ENCODE results near the gene ADAMTS2.

Gene ADAMTS2

DNA sequence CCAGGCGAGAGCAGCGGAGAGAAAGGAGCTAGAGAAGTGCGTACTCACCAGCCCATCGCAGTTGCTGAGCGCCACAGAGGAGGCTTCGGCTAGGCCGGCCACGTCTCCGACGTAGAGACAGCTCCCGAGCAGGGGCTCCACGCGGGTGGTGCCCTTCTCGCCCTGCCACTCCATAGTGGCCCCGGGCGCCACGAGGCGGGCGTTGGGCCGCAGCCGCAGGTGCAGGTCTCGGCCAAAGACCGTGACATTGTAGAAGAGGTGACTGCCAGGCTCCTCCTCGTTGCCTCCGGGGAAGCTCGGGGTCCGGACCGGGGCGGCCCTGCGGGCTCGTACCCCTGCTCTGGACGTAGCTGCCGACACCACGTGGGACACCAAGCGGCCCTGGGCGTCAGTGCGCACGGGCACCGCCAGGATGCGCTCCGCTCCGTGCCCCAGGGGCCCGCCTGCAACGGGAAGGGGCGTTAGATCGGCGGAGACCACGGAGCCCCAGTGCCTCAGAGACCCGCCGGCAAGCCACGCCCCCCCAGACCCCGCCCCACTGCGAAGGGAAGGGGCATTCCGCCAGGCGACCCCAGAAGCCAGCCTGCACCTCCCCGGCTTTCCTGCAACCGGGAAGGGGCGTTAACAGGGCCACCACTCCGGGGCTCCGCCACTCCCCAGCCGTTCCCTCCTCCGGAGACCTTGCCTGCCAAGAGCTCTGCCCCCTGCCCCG is 1.4 kb downstream of the ADAMTS2 start:
- no peak for DNase-seq (ENCODE audit: low read depth, low spot score)

- no peak for DNase-seq (ENCODE audit: low read depth, low spot score)
Observed at GRCh38 chr5:179343021-179343718, 2.1 kb downstream of the ADAMTS2 start.

- DNase-seq (ENCODE audit: low read depth, low spot score): no peak
Observed at GRCh38 chr5:179342577-179342976, 2.7 kb downstream of the ADAMTS2 start.

- DNase-seq (ENCODE audit: low read depth, low spot score): no peak
Observed at GRCh38 chr5:179340465-179340864, 4.8 kb downstream of the ADAMTS2 start.

GRCh38 chr5:179339996-179340395 is 5.3 kb downstream of the ADAMTS2 start:
- no peak for DNase-seq (ENCODE audit: low read depth, low spot score)

DNA sequence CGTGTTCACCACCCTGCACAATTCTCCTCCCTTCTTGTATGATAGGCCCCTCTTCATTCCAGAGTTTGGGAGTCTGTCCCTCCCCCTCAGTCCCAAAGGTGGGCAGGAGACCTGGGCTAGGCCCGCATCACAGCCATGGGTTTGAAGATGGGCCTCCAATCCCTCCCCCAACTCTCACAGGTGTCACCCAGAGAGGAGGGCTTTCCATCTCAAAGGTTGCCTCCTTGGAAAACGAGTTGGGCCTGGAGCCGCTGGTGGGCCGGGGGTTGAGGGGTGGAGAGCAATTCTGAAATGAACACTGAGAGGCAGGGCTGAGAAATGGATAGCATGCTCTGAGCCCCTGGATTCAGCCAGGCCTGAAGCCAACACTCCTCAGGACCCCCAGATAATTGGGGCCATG is 6.2 kb downstream of the ADAMTS2 start:
- no peak for DNase-seq (ENCODE audit: low read depth, low spot score)

GRCh38 chr5:179337796-179338676 is 7.2 kb downstream of the ADAMTS2 start:
- DNase-seq (ENCODE audit: low read depth, low spot score): no peak

DNA sequence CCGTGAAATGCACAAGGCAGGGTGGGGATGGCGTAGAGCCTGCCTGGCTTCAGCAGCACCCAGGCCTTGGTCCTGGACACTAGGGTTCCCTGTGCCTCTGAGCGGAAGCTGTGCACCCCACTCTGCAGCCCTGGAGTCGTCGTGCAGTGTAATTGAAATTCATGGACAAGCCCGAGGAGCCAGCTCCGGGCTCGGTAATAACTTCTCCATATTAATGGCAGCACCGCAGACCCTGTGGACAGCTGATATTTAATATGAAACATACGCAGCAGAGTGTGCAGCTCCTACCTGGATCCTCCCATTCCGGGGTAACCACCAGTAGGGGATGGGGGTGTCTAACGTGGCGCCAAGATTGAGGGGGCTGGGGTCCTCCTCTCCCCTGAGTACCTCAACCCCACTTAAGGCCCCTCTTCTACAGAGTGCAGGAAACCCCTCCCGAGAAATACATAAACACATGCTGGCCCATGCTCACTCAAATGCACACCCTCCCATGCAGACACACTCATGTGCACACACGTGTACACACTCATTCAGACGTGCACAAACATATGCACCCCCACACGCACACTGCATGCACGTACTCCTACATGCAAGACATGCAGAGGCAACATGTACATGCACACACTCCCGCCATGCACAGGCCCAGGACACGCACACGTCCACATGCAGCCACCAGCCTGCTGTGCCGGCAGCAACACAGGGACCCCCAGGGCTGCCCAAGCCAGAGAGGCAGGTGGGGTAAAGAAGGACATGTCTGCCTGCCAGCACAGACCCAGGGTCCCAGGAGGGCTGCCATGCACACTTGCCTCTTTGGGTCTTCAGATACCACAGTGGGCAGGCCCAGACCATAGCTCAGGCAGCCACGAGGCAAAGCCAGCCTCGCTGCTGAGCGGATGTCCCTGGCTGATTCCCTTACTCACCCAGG is 8.1 kb downstream of the ADAMTS2 start:
- no peak for DNase-seq (ENCODE audit: low read depth, low spot score)

DNA sequence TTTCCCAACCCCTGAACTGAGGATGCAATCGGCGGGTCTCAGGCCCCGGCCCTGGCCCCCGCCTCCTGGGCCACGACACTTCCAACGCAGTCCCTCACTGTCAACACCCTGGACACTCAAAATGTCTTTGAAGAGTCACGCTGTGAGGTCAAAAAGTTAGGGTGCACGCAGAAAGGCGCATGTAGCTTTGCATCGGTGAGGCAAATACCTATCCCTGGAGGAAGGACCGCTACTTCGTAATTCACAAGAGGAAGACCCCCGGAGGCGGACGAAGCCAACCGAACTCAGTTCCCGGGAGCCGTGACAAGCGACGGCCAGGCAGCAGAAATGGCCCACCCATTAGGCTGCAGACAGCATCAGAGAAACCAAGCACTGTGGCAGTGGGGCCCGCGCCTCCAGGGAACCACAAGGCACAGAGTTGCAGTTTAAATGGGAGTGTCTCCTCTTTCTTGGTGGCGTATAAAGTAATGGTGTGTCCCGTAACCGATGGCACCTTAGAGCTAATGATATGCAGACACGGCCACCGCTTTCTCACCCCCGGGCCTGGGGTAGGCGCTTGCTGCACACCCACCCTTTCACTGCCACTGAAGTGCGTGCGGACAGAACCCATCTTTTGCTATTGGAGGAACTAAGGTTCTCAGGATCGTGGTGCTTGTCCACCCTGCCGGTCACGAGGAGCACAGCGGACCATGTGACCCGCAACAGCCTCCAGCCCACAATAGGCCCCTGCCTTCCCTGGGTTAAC is 9.0 kb downstream of the ADAMTS2 start:
- DNase-seq (ENCODE audit: low read depth, low spot score): no peak

DNA sequence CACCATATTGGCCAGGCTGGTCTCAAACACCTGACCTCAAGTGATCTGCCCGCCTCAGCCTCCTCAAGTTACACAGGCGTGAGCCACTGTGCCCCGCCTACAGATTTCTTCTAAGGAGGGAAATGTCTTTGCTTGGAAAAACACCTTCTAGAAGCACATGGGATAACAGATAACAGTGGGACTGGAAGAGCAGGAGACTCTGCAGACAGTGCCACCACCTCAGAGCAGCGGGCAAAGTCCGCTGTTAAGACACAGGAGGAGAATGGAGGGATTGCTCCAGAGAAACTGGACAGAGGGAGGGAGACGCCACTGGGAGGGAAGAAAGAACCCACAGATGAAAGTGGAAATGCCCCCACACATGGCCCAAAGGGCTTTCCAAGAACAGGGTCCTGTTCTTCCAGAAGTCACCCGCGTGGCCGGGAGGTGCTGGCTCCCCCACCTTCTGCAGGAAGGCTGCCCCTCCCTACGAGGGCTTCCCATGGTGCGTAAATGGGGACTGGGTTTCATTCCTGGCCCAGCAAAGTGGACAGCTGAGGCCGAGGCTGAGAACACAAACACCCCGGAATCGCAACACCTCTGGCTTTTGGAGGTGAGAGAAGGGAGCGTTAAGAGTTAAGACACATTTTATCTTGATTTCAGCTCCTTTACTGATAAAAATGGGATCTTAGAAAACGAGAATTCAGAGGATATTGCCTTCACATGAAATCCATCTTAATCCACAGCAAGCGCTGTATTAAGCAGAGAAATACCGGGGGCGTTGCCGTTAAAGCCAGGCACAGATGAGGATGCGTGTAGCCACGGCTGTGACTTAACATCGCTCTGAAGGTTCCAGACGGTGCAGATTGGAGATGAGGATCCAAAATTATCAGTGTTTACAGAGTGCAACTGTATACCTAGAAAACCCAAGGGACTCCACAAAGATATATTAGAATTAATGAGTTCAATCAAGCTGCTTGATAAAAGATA is 11.2 kb downstream of the ADAMTS2 start:
- DNase-seq (ENCODE audit: low read depth, low spot score): no peak

DNA sequence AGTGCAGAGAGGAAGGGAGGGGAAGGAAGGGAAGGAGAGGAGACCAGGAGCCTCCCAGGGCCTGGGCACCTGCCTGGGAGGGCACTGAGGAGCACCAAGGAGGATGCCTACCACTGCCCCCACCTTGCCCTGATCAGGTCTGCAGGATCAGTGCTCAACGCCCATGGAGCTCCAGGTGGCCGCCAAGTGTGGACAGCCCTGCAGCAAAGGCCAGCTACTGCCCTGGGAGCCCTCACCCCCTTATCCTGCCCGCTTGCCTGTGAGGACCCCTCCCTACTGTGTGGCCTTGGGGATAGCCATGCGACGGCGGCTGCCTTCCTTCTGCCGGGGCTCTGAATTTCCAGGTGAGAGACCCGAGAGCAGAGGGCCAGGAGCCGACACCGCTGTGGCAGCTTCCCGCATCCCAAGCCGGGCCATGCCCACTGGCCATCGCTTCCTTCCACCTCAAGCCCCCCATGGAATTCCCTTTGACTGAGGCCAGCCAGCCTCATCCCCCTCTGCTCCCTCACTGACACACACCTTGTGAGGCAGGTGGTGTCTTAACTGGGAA is 12.4 kb downstream of the ADAMTS2 start:
- DNase-seq (ENCODE audit: low read depth, low spot score): no peak

GRCh38 chr5:179331591-179332375 is 13.5 kb downstream of the ADAMTS2 start:
- DNase-seq (ENCODE audit: low read depth, low spot score): no peak

DNA sequence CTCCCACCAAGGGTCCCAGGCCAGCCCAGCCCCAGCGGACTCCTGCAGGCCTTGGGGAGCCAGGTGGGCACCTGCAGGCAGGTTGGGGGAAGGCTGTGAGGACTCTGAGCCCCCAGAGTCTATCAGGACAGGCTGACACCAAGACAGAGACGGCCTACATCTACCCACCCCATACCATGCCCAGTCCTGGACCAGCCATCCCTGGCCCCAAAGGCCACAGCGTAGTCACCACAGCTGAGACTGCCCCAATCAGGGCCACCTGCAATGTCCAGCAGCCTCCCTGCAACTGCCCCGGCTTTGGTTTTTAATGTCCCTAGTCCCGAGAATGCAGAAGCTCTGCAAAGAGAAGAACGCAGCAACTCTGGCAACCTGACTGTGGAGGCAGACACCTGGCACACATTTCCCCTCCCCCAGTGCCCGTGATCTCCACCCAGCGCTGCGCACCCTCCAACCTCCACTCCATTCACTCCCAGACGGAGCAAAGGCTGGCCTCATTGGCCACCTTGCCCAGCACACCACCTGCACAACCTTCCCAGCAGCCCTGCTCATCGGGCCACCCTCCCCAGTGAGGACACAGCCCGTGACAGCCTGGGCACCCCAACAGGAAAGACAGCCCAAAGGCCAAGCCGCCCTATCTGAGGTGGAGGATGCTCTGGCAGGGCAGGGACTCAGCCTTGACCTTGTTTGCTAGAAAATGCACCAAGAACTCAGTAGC is 14.9 kb downstream of the ADAMTS2 start:
- DNase-seq (ENCODE audit: low read depth, low spot score): no peak

DNA sequence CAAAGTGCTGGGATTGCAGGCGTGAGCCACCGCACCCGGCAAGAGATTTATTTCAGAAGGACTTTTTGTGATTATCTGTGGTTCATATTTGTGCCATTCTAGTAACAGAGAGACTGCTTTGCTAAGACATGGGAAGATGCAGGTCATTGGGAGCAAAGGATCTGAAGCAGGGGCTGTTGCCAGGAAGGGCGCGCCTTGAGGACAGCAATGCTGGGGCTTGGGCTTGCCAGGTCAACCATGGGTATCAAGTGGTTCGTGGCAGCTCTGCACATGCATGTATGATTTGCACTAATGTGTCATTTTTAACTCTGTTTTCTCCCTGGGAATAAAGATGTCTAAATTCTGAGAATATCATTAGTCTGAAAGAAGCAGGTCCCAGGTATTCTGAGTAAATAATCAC is 17.0 kb downstream of the ADAMTS2 start:
- DNase-seq (ENCODE audit: low read depth, low spot score): no peak

- DNase-seq (ENCODE audit: low read depth, low spot score): no peak
Observed at GRCh38 chr5:179327021-179327735, 18.1 kb downstream of the ADAMTS2 start.

GRCh38 chr5:179326122-179326927 is 18.9 kb downstream of the ADAMTS2 start:
- no peak for DNase-seq (ENCODE audit: low read depth, low spot score)
